H1 (cell line): ENCODE measurements around the gene COL6A6. TPM values are rescaled to one million over a fixed set of nuclear protein-coding genes. Genes with fewer than 3 reads are reported as not detected.

ENCODE experiments used
- BACH1 ChIP-seq: IDR thresholded peaks from 2 replicates; pipeline ENCODE4 v1.6.1; 2012; ENCODE audit warnings: low read length, improper control_type of control experiment
- CREB1 ChIP-seq: IDR thresholded peaks from 2 replicates; pipeline ENCODE4 v1.6.1; 2012; ENCODE audit warnings: inconsistent platforms
- CTBP2 ChIP-seq: IDR thresholded peaks from 2 replicates; pipeline ENCODE4 v1.7.0; 2011; ENCODE audit warnings: borderline replicate concordance, mild to moderate bottlenecking, moderate library complexity, mixed read lengths, low read length; ENCODE audit not compliant: insufficient read depth, insufficient read length
- FOSL1 ChIP-seq: IDR thresholded peaks from 2 replicates; pipeline ENCODE4 v1.6.1; 2011; ENCODE audit warnings: mild to moderate bottlenecking, low read depth, low read length, moderate library complexity; ENCODE audit not compliant: insufficient read depth
- KDM5A ChIP-seq: fragments of 200-600 bp; IDR thresholded peaks from 2 replicates; pipeline ENCODE4 v1.7.1; 2012; ENCODE audit warnings: mild to moderate bottlenecking, low read length, inconsistent platforms, mixed read lengths
- POU5F1 ChIP-seq: IDR thresholded peaks from 2 replicates; pipeline ENCODE4 v1.6.1; 2011; ENCODE audit warnings: low read depth, mild to moderate bottlenecking, low read length, moderate library complexity
- TBP ChIP-seq: IDR thresholded peaks from 2 replicates; pipeline ENCODE4 v1.6.1; 2011; ENCODE audit warnings: low read depth, low read length, improper control_type of control experiment
- YY1 ChIP-seq: IDR thresholded peaks from 2 replicates; pipeline ENCODE4 v1.6.1; 2011; ENCODE audit warnings: low read depth, mild to moderate bottlenecking, low read length
- polyA plus RNA-seq, 7 experiments: library from polyadenylated mRNA; depleted of rRNA in 3 of 7; stranded (reverse) in 5 of 7; unstranded in 2 of 7; fragments of >200 nt in 5 of 7; fragments of 200-250 nt in 2 of 7; gene quantifications; 1 replicate in 5 of 7; 2 replicates in 1 of 7; 4 replicates in 1 of 7; pipeline versions ENCODE4 v1.2.1 to v1.2.3, GENCODE V29; 2011 to 2013; ENCODE audit warnings: missing spikeins in 2 of 7, mixed read lengths in 2 of 7
- total RNA-seq: library from RNA; stranded (reverse); fragmentation: NEBNext Ultra II Directional; extraction: Animal tissue kit (Norgen Biotek cat#: 25700); gene quantifications from 2 replicates; pipeline ENCODE4 v1.2.1, GENCODE V29; 2021

COL6A6 gene
- total and polyA plus RNA-seq, 2 of the 8 experiments (the other 6 are each of a cell fraction or from before 2014, with no cell fraction given), result 0.02 to 0.09 TPM

DNA sequence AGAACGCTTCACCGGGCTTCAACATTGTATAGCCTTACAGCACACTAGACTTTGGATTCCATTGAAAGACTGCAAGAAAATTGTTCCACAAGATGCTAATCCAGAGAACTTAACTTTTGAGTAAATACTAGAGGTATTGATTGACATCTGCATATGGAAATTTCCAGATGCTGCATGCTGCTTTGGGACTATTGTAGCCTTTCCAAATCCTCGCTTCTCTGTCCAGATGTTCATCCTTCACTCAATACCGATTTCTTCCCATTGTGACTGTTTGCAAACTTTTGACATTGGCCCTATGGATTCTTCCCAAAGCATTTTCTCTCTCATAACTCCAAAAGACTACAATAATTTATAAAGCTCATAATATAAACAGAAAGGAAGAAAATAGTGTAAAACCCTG, 41.4 kb downstream of the COL6A6 start (continued):
- TF ChIP-seq BACH1 (no peak), TBP (no peak), FOSL1 (no peak), CREB1 (no peak), POU5F1 (no peak), KDM5A (no peak), YY1 (no peak), CTBP2 (no peak)
- TF ChIP-seq, all 59 proteins: peak for 0
